ENCODE data around the gene RNF180. TPM values are rescaled to one million over a fixed set of nuclear protein-coding genes. Genes with fewer than 3 reads are reported as not detected.

RNF180 gene
- polyA plus RNA-seq, 1 donor from 2014 or later, result 6.4 TPM

DNA sequence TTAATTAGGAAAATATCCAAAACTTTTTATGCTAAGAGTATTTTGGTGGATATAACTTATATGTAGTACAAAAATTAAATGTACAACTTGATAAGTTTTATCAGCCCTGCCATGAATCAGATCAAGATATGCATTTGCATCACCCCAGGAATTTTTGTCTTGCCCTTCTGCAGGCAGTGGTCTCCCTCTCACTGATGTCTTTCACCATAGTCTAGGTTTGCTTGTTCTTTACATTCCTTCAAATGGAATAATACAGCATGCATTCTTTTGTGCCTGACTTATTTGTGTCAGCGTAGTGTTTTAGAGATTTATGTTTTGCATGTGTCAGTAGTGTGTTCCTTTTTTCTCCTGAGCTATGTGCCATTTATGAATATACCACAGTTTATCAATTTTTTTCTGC is 36.4 kb downstream of the RNF180 start:
- H3K4me2 ChIP-seq (ENCODE audit: low read length), result no peak overlapping the region
- H3K9ac ChIP-seq (ENCODE audit: low read length), result no peak overlapping the region
- H3K27me3 ChIP-seq (ENCODE audit: insufficient read depth, low read depth, low read length), result no peaks in the 10 kb centered on the region
- no peak overlapping the region for H2AFZ ChIP-seq (ENCODE audit: low read depth, low read length)
- H3K36me3 ChIP-seq (ENCODE audit: insufficient read depth, low read length), result no peaks in the 10 kb centered on the region
- TF ChIP-seq MXI1 (conservative IDR thresholded peaks at IDR 0.05; ENCODE audit: poor library complexity, severe bottlenecking) (no peak), EP300 (conservative IDR thresholded peaks at IDR 0.05; ENCODE audit: poor library complexity, severe bottlenecking) (no peak), REST (IDR thresholded peaks at IDR 0.05; ENCODE audit: borderline replicate concordance) (no peak), EZH2 (IDR thresholded peaks at IDR 0.05; ENCODE audit: borderline replicate concordance, insufficient read depth, low read length, poor library complexity, severe bottlenecking) (no peak), TAF1 (IDR thresholded peaks at IDR 0.05; ENCODE audit: low read depth) (no peak), RAD21 (conservative IDR thresholded peaks at IDR 0.05) (no peak), POLR2AphosphoS5 (IDR thresholded peaks at IDR 0.05) (no peak), SMC3 (conservative IDR thresholded peaks at IDR 0.05; ENCODE audit: poor library complexity) (no peak)
- TF ChIP-seq, protein P1, sequence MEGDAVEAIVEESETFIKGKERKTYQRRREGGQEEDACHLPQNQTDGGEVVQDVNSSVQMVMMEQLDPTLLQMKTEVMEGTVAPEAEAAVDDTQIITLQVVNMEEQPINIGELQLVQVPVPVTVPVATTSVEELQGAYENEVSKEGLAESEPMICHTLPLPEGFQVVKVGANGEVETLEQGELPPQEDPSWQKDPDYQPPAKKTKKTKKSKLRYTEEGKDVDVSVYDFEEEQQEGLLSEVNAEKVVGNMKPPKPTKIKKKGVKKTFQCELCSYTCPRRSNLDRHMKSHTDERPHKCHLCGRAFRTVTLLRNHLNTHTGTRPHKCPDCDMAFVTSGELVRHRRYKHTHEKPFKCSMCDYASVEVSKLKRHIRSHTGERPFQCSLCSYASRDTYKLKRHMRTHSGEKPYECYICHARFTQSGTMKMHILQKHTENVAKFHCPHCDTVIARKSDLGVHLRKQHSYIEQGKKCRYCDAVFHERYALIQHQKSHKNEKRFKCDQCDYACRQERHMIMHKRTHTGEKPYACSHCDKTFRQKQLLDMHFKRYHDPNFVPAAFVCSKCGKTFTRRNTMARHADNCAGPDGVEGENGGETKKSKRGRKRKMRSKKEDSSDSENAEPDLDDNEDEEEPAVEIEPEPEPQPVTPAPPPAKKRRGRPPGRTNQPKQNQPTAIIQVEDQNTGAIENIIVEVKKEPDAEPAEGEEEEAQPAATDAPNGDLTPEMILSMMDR (IDR thresholded peaks at IDR 0.05; ENCODE audit: poor library complexity, severe bottlenecking), result no peak
- H3K9me3 ChIP-seq (ENCODE audit: low read length), result no peaks in the 10 kb centered on the region
- H3K79me2 ChIP-seq (replicated peaks; ENCODE audit: insufficient read depth, low read length), result no peaks in the 10 kb centered on the region
- no peaks in the 10 kb centered on the region for H4K20me1 ChIP-seq (ENCODE audit: insufficient read depth)
- no peak overlapping the region for H3K27ac ChIP-seq (ENCODE audit: low read length)
- H3K4me3 ChIP-seq (ENCODE audit: low read length), result no peak overlapping the region
- H3F3A ChIP-seq (ENCODE audit: insufficient read depth, low read length, poor library complexity, severe bottlenecking), result no peaks in the 10 kb centered on the region
- H3K9me2 ChIP-seq (ENCODE audit: insufficient read depth, low read length), result no peaks in the 10 kb centered on the region

GRCh38 chr5:64206653-64207052 is 41.0 kb downstream of the RNF180 start:
- Histone ChIP-seq H3F3A (ENCODE audit: insufficient read depth, low read length, poor library complexity, severe bottlenecking) (no peaks in the 10 kb centered on the region), H3K9ac (ENCODE audit: low read length) (no peak overlapping the region), H4K20me1 (ENCODE audit: insufficient read depth) (no peaks in the 10 kb centered on the region), H2AFZ (ENCODE audit: low read depth, low read length) (no peak overlapping the region), H3K27ac (ENCODE audit: low read length) (no peak overlapping the region), H3K9me2 (ENCODE audit: insufficient read depth, low read length) (no peaks in the 10 kb centered on the region), H3K27me3 (ENCODE audit: insufficient read depth, low read depth, low read length) (no peaks in the 10 kb centered on the region), H3K36me3 (ENCODE audit: insufficient read depth, low read length) (no peaks in the 10 kb centered on the region), H3K4me2 (ENCODE audit: low read length) (no peak overlapping the region), H3K79me2 (replicated peaks; ENCODE audit: insufficient read depth, low read length) (no peaks in the 10 kb centered on the region), H3K9me3 (ENCODE audit: low read length) (no peaks in the 10 kb centered on the region), H3K4me3 (ENCODE audit: low read length) (no peak overlapping the region)
- TF ChIP-seq EP300 (conservative IDR thresholded peaks at IDR 0.05; ENCODE audit: poor library complexity, severe bottlenecking) (no peak), RAD21 (conservative IDR thresholded peaks at IDR 0.05) (no peak), TAF1 (IDR thresholded peaks at IDR 0.05; ENCODE audit: low read depth) (no peak), SMC3 (conservative IDR thresholded peaks at IDR 0.05; ENCODE audit: poor library complexity) (no peak), MXI1 (conservative IDR thresholded peaks at IDR 0.05; ENCODE audit: poor library complexity, severe bottlenecking) (no peak), POLR2AphosphoS5 (IDR thresholded peaks at IDR 0.05) (no peak), REST (IDR thresholded peaks at IDR 0.05; ENCODE audit: borderline replicate concordance) (no peak), EZH2 (IDR thresholded peaks at IDR 0.05; ENCODE audit: borderline replicate concordance, insufficient read depth, low read length, poor library complexity, severe bottlenecking) (no peak)
- TF ChIP-seq, protein P1 (IDR thresholded peaks at IDR 0.05; ENCODE audit: poor library complexity, severe bottlenecking), result no peak
